Breast epithelium (tissue), 4 donors: ENCODE results near the gene ZNG1F. TPM values are rescaled to one million over a fixed set of nuclear protein-coding genes. Genes with fewer than 3 reads are reported as not detected.
"Not testable (repeated sequence)": the region's sequence is repeated elsewhere in the genome, so short reads cannot be mapped to it uniquely, and the experiment has no call there.

Experiments
- DNase-seq, 2 donors: peaks; one replicate each; pipeline ENCODE4 v3.0.0-alpha.2; 2019; ENCODE audit warnings: low spot score in 2 of 2
- H3K27ac ChIP-seq, 2 donors: fragments of 200-600 bp; sonication (generic) in 1 of 2; one replicate each; pipeline ENCODE4 v1.5.1; 2016 to 2019; ENCODE audit warnings: mild to moderate bottlenecking in 1 of 2
- H3K27me3 ChIP-seq, 2 donors: fragments of 200-600 bp; sonication (generic) in 1 of 2; one replicate each; pipeline versions ENCODE4 v1.5.1 to v1.6.0; 2017 to 2019; ENCODE audit warnings: control low read depth in 1 of 2, mild to moderate bottlenecking in 1 of 2
- H3K36me3 ChIP-seq: fragments of 200-600 bp; one replicate; pipeline ENCODE4 v1.5.1; 2019
- H3K4me1 ChIP-seq, 2 donors: fragments of 200-600 bp; sonication (generic); one replicate each; pipeline ENCODE4 v1.5.1; 2016 to 2019; ENCODE audit warnings: control low read depth in 1 of 2
- H3K4me3 ChIP-seq, 3 donors: fragments of 200-600 bp; sonication (generic); 1 replicate in 2 of 3; 2 replicates in 1 of 3; pipeline ENCODE4 v1.5.1; 2016 to 2019; ENCODE audit warnings: mild to moderate bottlenecking in 3 of 3, moderate library complexity in 2 of 3
- H3K9me3 ChIP-seq, 2 donors: fragments of 200-600 bp; sonication (generic) in 1 of 2; one replicate each; pipeline ENCODE4 v1.5.1; 2016 to 2019; ENCODE audit warnings: control low read depth in 1 of 2
- intact Hi-C: fragments of 100-400 bp; cut with DNase I; formaldehyde crosslinking; loops from one replicate; pipeline ENCODE4 v1.15.1; 2023; ENCODE audit warnings: low total_unique reads
- total RNA-seq, 3 donors: library from RNA; depleted of rRNA; stranded (reverse); fragments of >200 nt; gene quantifications; one replicate each; pipeline ENCODE4 v1.1.0, GENCODE V29; 2016

The ZNG1F gene
- total RNA-seq, 3 donors from 2014 or later, result 6.4 to 31.2 (median 22.9) TPM

- H3K4me1 ChIP-seq, H3K4me3 ChIP-seq, H3K9me3 ChIP-seq, H3K27me3 ChIP-seq, H3K27ac ChIP-seq, DNase-seq, H3K36me3 ChIP-seq, intact Hi-C loops: not testable (repeated sequence)
Observed at GRCh38 chr9:41150116-41150515, 39.0 kb downstream of the ZNG1F start.

- H3K36me3 ChIP-seq, H3K27ac ChIP-seq, H3K9me3 ChIP-seq, DNase-seq, intact Hi-C loops, H3K27me3 ChIP-seq, H3K4me3 ChIP-seq, H3K4me1 ChIP-seq: not testable (repeated sequence)
Observed at GRCh38 chr9:41141878-41142277, 47.2 kb downstream of the ZNG1F start.

GRCh38 chr9:41128581-41128980 lies 60.5 kb downstream of the ZNG1F start, which contains the start of gene FOXD4L6:
TSS of gene FOXD4L6 (minus strand) at chr9:41128681. CDS start at chr9:41128383, 298 bp downstream.
- H3K27me3 ChIP-seq, H3K36me3 ChIP-seq, DNase-seq, H3K9me3 ChIP-seq, H3K4me3 ChIP-seq, H3K4me1 ChIP-seq, H3K27ac ChIP-seq, intact Hi-C loops: not testable (repeated sequence)

DNA sequence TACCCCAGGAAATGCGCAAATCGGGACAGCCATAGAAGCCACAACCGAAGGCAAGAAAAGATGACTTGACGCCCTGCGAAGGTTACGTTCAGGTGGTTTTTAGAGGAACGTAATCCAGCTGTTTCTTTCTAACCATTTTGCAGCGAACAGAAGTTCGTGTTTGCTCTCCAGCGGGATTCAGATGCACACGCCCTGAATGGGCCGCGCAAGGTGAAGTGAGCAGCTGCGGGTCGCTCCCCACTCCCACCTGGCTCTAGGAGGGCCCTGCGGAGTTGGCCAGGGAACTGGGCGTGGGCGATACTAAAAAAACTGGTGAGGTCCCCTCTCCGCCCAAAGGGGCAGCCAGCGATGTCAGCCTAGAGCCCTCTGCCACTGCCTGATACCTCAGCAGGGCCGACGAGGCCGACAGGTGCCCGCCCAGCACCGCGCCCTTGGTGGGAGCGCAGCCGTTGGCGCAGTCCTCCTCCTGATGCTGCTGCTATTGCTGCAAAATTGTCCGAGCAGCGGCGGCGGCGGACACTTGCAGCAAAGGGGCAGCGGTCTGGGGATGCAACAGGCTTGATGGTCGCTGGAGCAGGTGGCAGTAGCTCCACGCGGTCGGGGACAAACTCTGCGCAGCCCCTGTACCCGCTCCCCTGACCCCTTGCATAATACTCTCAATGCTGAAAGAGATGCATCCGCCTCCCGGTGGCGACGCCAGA lies 62.2 kb downstream of the ZNG1F start:
- H3K27me3 ChIP-seq, H3K36me3 ChIP-seq, DNase-seq, H3K9me3 ChIP-seq, H3K27ac ChIP-seq, H3K4me1 ChIP-seq, intact Hi-C loops, H3K4me3 ChIP-seq: not testable (repeated sequence)

DNA sequence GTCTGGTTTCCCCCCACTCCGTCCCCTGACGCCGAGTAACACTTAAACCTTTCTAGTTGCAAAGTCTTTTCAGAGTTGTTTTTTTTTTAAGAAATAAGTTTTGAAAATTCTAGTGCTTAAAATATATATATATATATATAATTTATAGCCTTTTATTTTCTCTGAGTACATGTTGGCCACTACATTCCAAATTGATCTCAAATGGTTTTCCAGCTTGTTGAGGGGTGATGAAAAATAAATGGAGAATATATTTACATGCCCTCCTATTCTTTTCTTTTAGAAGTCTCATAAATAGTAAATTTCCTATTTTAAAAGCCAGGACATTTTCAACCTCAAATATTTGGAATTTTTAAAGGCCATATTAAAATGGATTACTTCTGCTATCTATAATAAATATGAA lies 63.2 kb downstream of the ZNG1F start:
- H3K27me3 ChIP-seq, H3K4me1 ChIP-seq, DNase-seq, H3K4me3 ChIP-seq, H3K27ac ChIP-seq, H3K36me3 ChIP-seq, intact Hi-C loops, H3K9me3 ChIP-seq: not testable (repeated sequence)

DNA sequence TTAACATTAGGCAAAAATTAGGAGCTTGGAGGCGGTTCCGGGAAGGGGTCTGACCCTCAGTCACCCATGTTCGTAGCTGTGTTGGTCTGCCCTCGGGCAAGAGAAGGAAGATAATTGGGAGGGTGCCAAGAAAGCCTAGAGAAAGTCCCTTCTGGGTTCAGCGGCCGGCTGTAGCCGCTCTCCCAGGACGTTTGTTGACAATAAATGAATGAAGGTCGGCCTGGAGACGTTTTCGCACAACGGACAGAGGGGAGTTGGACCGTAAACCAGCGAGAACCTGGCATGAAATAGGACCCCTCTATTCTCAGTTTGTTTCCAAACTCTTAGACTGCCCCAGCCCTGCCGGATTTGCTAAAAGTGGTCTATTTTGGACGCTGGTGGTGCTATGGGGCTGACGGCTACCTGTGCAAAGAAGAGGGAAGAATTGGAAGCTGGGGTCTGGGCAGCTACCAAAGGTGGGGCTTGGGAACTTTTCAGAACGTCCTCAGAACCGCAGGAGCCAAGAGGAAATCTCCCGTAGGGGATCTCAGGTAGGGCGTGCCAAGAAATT lies 63.9 kb downstream of the ZNG1F start:
- intact Hi-C loops, H3K4me1 ChIP-seq, DNase-seq, H3K4me3 ChIP-seq, H3K27me3 ChIP-seq, H3K27ac ChIP-seq, H3K36me3 ChIP-seq, H3K9me3 ChIP-seq: not testable (repeated sequence)

DNA sequence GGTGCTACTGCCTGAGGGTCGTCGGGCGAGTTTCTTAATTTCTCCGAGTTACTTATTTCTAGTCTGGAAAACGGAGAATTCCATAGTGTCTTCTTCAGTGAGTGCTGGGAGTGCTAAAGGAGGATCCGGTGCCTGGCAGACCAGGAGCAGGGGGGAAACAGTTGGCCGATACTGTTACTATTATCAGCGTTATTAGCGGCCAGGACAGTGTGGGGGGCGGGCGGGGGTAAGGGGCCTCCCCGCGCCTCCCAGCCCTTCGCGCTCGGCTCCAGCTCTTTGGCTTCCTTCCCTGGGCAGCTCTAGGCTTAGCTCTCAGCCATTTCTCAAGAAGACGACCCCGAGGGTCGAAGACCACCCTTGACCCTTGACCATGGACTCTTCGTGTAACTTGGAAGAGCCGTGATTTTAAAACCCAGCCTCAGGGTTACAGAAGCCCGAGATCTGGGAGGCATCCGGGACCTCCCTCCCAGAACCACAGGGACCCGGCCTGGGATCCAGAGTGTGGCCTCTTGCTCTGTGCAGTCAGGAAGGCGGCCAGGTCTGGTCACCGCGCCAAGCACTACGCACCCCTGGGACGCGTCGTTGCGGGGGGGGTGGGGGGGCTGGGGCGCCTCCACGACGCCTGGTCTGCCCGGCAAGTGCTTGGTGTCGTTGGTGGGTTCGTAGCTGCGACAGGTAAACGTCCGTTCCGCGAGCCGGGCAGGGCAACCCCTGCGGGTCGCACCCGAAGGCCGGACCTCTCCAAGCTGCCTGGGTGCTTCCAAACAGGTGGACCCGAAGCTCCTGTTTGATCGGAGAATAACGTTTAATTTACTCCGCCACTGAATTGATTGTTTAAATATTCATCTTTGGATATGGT lies 64.6 kb downstream of the ZNG1F start:
- DNase-seq, H3K4me1 ChIP-seq, H3K36me3 ChIP-seq, H3K9me3 ChIP-seq, H3K4me3 ChIP-seq, intact Hi-C loops, H3K27me3 ChIP-seq, H3K27ac ChIP-seq: not testable (repeated sequence)

DNA sequence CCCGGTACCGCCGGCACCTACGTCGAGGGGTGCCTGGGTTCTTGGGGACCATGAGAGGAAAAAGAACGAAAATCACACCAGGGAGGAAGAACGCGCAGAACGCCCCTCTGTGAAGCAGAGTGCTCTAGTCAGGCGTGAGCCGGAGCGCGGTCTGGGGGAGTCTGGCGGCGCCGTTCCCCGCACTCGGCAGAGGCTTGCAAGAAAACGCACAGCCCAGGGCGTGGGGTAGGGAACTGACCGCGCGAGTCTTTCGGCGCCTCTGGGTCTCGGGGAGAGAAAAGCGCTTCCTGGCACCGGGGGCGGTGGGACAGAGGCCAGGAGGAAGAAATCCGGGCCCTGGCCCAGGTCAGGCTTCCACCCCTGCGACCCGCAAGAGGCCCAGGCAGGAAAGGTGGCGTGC lies 65.3 kb downstream of the ZNG1F start:
- intact Hi-C loops, H3K4me1 ChIP-seq, H3K36me3 ChIP-seq, DNase-seq, H3K4me3 ChIP-seq, H3K9me3 ChIP-seq, H3K27me3 ChIP-seq, H3K27ac ChIP-seq: not testable (repeated sequence)

- H3K4me3 ChIP-seq, intact Hi-C loops, H3K36me3 ChIP-seq, H3K4me1 ChIP-seq, H3K27me3 ChIP-seq, H3K27ac ChIP-seq, DNase-seq, H3K9me3 ChIP-seq: not testable (repeated sequence)
Observed at GRCh38 chr9:41123396-41123795, 65.7 kb downstream of the ZNG1F start.

DNA sequence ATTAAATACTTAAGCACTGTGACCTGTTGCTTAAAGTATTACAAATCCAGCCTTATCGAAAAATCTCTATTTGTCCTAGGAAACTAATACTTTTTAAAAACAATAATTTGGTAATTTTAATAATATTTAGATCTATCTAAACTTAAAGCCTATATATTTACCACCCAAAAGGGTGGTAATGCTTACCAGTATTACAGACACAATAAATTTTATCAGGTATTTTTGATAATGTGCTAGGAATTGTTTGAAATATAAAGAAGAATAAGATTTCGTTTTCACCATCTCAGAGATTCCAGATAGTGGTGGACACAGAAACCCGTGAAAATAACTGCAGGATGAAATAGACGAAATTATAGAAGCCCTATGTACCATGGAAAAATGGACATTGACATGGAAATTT lies 68.4 kb downstream of the ZNG1F start:
- H3K4me1 ChIP-seq, intact Hi-C loops, H3K9me3 ChIP-seq, H3K27me3 ChIP-seq, H3K4me3 ChIP-seq, H3K36me3 ChIP-seq, DNase-seq, H3K27ac ChIP-seq: not testable (repeated sequence)

GRCh38 chr9:41119719-41120118 lies 69.4 kb downstream of the ZNG1F start:
- H3K27ac ChIP-seq, DNase-seq, H3K36me3 ChIP-seq, H3K4me3 ChIP-seq, H3K27me3 ChIP-seq, H3K4me1 ChIP-seq, H3K9me3 ChIP-seq, intact Hi-C loops: not testable (repeated sequence)

DNA sequence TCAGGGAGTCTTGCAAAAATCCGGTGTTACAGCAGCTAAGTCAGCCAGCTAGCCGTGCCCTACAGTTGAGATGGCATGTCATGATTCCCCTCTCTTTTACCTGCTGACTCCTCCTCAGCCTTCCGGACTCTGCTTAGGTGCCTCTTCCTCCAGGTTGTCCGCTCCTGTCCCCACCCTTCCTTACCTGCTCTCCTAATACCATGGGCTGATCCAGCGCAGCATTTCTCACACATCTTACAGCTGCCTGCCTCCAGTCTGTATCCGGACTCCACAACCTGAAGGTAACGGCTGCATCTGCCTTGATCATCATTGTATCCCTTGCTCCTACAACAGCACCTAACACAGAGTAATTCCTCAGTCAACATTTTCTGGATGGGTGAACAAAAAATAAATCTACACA lies 69.8 kb downstream of the ZNG1F start:
- H3K4me3 ChIP-seq, H3K27me3 ChIP-seq, H3K9me3 ChIP-seq, H3K27ac ChIP-seq, H3K36me3 ChIP-seq, H3K4me1 ChIP-seq, DNase-seq, intact Hi-C loops: not testable (repeated sequence)

DNA sequence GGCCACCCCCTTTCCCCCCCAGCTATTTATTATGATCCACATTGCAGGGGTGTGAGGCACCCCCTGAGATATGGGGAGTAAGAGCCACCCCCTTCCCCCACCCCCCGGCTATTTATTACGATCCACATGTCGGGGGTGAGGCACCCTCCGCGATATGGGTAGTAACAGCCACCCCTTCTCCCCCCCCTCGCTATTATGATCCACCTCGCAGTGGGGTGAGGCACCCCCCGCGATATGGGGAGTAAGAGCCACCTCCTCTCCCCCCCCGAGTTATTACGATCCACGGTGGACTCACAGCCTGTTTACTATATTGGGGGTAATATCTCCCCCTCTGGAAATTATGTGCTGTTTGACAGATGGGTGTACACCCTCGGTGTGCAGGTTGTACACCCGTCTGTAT lies 75.8 kb downstream of the ZNG1F start:
- H3K9me3 ChIP-seq, H3K27me3 ChIP-seq, H3K27ac ChIP-seq, DNase-seq, H3K4me3 ChIP-seq, H3K36me3 ChIP-seq, H3K4me1 ChIP-seq, intact Hi-C loops: not testable (repeated sequence)
